ENCODE measurements around the gene BTNL9. TPM values are rescaled to one million over a fixed set of nuclear protein-coding genes. Genes with fewer than 3 reads are reported as not detected.

Gene BTNL9
- total RNA-seq, 2 experiments from 2014 or later: 162 to 219 TPM

DNA sequence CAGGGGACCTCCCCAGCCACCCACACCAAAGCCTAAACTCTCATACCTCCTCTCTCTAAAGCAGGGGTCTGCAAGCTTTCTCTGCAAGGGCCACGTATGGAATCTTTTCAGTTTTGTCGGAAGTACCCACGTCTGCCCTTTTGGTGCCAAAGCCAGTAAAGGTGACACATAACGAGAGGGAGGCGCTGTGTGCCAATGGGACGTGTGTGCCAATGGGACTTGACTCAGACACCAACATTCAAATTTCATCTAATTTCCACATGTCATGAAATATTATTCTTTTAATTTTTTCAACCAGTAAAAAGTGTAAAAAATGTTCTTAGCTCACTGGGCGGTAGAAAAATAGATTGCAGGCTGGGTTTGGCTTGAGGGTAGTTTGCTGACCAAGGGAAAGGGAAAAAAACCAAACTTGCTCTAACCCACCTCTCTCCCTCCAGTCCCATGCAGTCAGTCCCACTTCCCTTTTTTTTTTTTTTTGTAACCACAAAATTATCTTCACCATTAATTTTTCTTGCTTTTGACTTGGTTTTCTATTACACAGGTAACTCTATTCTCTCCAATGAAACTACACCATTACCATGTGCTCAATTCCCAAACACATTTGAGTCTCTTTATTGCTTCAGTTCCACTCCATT is 65.4 kb downstream of the BTNL9 start:
- no peaks in the 10 kb centered on the region for H3K79me2 ChIP-seq (ENCODE audit: insufficient read depth, low read depth, low read length)
- H3K9me2 ChIP-seq (ENCODE audit: insufficient read depth, low read length): no peaks in the 10 kb centered on the region
- no peaks in the 10 kb centered on the region for H3K36me3 ChIP-seq (ENCODE audit: insufficient read depth, low read length)
- 0 out of 2 replicates have a peak overlapping the region, but pooled peaks have one; percentile 2 for H3K4me2 ChIP-seq (ENCODE audit: low read length)
- no peak overlapping the region for H3K27ac ChIP-seq (ENCODE audit: low read depth, low read length, poor library complexity, severe bottlenecking)
- intact Hi-C loops (cut with micrococcal nuclease; ENCODE audit: unreplicated experiment): no loop called here
- no TSS peak for BruUV-seq (replicated peaks)
- H2AFZ ChIP-seq (ENCODE audit: low read length): no peak overlapping the region
- DNase-seq (ENCODE audit: low spot score): no peak
- H3K4me1 ChIP-seq (ENCODE audit: insufficient read depth, low read length, poor library complexity, severe bottlenecking): peaks cover 7% of the 10 kb centered on the region
- POLR2A ChIA-PET: no interaction called here
- no peak overlapping the region for H3K4me3 ChIP-seq (ENCODE audit: low read depth, low read length, poor library complexity, severe bottlenecking)
- CTCF ChIA-PET (ENCODE audit: unreplicated experiment): no interaction called here
- no peaks in the 10 kb centered on the region for H3K9me3 ChIP-seq (ENCODE audit: low read length)
- TF ChIP-seq, protein P1, sequence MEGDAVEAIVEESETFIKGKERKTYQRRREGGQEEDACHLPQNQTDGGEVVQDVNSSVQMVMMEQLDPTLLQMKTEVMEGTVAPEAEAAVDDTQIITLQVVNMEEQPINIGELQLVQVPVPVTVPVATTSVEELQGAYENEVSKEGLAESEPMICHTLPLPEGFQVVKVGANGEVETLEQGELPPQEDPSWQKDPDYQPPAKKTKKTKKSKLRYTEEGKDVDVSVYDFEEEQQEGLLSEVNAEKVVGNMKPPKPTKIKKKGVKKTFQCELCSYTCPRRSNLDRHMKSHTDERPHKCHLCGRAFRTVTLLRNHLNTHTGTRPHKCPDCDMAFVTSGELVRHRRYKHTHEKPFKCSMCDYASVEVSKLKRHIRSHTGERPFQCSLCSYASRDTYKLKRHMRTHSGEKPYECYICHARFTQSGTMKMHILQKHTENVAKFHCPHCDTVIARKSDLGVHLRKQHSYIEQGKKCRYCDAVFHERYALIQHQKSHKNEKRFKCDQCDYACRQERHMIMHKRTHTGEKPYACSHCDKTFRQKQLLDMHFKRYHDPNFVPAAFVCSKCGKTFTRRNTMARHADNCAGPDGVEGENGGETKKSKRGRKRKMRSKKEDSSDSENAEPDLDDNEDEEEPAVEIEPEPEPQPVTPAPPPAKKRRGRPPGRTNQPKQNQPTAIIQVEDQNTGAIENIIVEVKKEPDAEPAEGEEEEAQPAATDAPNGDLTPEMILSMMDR (conservative IDR thresholded peaks at IDR 0.05; ENCODE audit: low read length): no peak
- no peak for TF ChIP-seq EZH2phosphoT487 (IDR thresholded peaks at IDR 0.05; ENCODE audit: borderline replicate concordance, low read depth, low read length)
- H4K20me1 ChIP-seq (ENCODE audit: insufficient read depth, low read length): no peaks in the 10 kb centered on the region

DNA sequence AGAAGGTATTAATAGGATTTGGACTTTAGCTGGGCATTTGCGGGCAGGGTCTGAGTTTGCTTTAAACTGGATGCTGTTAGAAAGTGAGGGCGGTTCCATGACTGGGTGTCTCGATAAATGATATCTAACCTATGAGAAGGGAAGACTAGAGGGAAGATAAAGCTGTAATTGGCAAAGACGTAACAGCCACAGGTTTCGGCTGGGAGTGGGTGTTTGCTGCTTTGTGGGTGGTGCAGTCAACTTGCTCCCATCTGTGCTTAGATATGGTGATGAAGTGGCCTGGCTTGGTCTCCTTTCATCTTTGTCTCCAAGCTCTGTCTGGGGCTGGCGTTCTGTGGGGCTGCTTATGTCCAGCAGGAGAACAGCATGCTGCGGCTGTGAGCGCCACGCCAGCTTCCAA is 67.6 kb downstream of the BTNL9 start:
- H4K20me1 ChIP-seq (ENCODE audit: insufficient read depth, low read length): no peaks in the 10 kb centered on the region
- peaks cover 7% of the 10 kb centered on the region for H3K4me1 ChIP-seq (ENCODE audit: insufficient read depth, low read length, poor library complexity, severe bottlenecking)
- no peak for TF ChIP-seq EZH2phosphoT487 (IDR thresholded peaks at IDR 0.05; ENCODE audit: borderline replicate concordance, low read depth, low read length)
- TF ChIP-seq, protein P1 (conservative IDR thresholded peaks at IDR 0.05; ENCODE audit: low read length): no peak
- no peaks in the 10 kb centered on the region for H3K9me2 ChIP-seq (ENCODE audit: insufficient read depth, low read length)
- no peak overlapping the region for H3K4me2 ChIP-seq (ENCODE audit: low read length)
- no peaks in the 10 kb centered on the region for H3K9me3 ChIP-seq (ENCODE audit: low read length)
- no peaks in the 10 kb centered on the region for H3K79me2 ChIP-seq (ENCODE audit: insufficient read depth, low read depth, low read length)
- DNase-seq (ENCODE audit: low spot score): no peak
- no peak overlapping the region for H3K4me3 ChIP-seq (ENCODE audit: low read depth, low read length, poor library complexity, severe bottlenecking)
- no peak overlapping the region for H3K27ac ChIP-seq (ENCODE audit: low read depth, low read length, poor library complexity, severe bottlenecking)
- H2AFZ ChIP-seq (ENCODE audit: low read length): no peak overlapping the region
- BruUV-seq (replicated peaks): no TSS peak
- intact Hi-C loops (cut with micrococcal nuclease; ENCODE audit: unreplicated experiment): no loop called here
- ChIA-PET CTCF (ENCODE audit: unreplicated experiment) (no interaction called here), POLR2A (no interaction called here)
- no peaks in the 10 kb centered on the region for H3K36me3 ChIP-seq (ENCODE audit: insufficient read depth, low read length)

DNA sequence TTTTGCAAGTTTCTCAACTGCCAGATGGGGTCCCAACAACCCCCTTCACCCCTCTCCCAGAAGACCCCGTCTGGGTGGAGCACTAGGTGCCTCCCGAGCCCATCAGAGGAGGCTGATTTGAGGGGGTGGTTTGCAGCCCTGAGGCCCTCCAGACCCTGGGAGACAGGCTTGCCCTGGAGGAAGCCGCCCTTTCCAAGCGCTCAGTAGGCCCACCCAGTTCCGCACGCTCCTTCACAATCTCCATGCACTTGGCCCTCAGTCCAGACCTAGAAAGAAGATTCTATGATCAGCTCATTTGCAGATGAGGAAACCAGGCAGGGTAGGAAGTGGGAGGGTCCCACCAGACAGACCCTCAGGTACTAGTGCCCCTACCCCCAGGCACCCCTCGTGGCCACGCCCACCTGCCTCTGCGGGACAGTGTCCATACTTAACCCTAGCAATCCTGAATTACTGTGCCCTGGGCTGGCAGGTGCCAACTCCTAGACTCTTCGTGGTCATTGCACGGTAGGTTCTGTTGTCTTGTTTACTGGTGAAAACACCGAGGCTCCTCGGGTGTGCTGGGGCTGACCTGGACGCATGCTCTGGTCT is 68.6 kb downstream of the BTNL9 start:
- ChIA-PET POLR2A (no interaction called here), CTCF (ENCODE audit: unreplicated experiment) (no interaction called here)
- Histone ChIP-seq H3K4me1 (ENCODE audit: insufficient read depth, low read length, poor library complexity, severe bottlenecking) (peaks cover 7% of the 10 kb centered on the region), H2AFZ (ENCODE audit: low read length) (no peak overlapping the region), H3K36me3 (ENCODE audit: insufficient read depth, low read length) (no peaks in the 10 kb centered on the region), H3K27ac (ENCODE audit: low read depth, low read length, poor library complexity, severe bottlenecking) (no peak overlapping the region), H3K9me3 (ENCODE audit: low read length) (no peaks in the 10 kb centered on the region), H3K79me2 (ENCODE audit: insufficient read depth, low read depth, low read length) (no peaks in the 10 kb centered on the region), H4K20me1 (ENCODE audit: insufficient read depth, low read length) (no peaks in the 10 kb centered on the region), H3K4me2 (ENCODE audit: low read length) (no peak overlapping the region), H3K9me2 (ENCODE audit: insufficient read depth, low read length) (no peaks in the 10 kb centered on the region), H3K4me3 (ENCODE audit: low read depth, low read length, poor library complexity, severe bottlenecking) (no peak overlapping the region)
- intact Hi-C loops (cut with micrococcal nuclease; ENCODE audit: unreplicated experiment): no loop called here
- no TSS peak for BruUV-seq (replicated peaks)
- no peak for DNase-seq (ENCODE audit: low spot score)
- TF ChIP-seq, protein P1 (conservative IDR thresholded peaks at IDR 0.05; ENCODE audit: low read length): no peak
- TF ChIP-seq EZH2phosphoT487 (IDR thresholded peaks at IDR 0.05; ENCODE audit: borderline replicate concordance, low read depth, low read length): no peak

Measured in OCI-LY7 (cell line).